HK-2 (cell line): Measurements from ENCODE around the gene YPEL4.

Experiments
- DNase-seq: peaks from one replicate; pipeline ENCODE4 v3.0.0-alpha.2; 2018; ENCODE audit not compliant: unreplicated experiment

YPEL4 gene

DNA sequence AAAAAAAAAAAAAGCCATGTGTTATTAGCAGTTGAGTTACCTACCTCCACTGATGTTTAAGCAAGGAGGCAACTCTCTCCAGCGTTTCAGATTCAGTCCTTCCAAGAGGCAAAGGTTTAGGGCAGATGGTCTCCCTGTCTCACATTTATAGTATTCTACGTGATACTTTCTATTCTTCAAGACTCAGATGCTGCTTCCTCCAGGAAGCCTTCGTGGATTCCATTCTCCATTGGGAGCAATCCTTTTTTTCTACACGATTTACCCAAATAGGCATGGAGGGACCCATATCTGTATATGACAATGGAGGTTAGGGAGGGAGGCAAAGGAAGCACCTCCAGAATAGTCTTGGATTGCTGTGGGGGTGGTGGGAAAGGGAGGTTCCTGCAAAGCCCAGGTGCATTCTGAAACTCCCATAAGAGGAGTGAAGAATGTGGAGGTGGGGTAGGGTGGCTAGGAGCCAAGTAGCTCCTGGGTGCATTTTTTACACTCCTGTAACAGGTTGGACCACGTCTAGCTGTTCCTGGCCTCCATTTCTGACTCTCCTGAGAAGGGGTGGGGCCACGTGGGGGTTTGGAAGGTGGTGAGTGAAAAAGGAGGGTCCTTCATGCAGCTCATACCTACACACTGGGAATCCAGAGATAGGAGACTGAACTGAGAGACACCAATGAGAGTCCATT is 16.2 kb downstream of the YPEL4 start:
- DNase-seq = no peak

DNA sequence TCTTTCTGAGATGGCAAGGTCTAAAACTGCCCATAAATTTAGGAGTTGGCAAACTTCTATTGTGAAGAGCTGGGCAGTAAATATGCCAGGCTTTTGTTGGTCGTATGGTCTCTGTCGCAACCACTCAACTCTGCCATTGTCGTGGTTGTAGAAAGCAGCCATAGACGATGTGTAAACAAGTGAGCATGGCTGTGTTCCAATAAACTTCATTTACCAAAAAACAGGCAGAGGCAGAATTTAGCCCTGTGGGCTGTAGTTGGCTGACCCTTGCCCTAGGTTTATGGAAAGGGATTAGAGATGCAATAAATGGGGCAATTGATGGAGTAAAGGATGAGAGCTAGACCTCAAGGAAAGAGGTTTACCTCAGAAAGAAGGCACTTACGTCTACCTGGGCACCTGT is 17.6 kb downstream of the YPEL4 start:
- no peak for DNase-seq

DNA sequence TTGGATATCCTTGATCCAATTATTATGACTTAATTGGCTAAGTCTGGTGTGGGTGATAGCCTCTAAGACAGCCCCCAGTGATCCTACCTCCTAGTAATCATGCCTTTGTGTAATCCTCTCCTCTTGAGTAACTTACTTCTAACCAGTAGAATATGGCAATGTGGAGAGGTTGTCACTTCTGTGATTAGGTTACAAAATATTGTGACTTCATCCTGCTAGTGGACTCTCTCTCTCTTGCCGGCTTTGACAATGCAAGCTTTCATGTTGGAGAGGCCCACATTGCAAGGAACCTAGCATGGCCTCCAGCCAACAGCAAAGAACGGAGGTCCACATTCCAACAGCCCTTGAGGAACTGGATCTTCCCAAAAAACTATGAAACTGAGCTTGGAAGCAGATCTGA is 19.5 kb downstream of the YPEL4 start:
- DNase-seq = no peak

DNA sequence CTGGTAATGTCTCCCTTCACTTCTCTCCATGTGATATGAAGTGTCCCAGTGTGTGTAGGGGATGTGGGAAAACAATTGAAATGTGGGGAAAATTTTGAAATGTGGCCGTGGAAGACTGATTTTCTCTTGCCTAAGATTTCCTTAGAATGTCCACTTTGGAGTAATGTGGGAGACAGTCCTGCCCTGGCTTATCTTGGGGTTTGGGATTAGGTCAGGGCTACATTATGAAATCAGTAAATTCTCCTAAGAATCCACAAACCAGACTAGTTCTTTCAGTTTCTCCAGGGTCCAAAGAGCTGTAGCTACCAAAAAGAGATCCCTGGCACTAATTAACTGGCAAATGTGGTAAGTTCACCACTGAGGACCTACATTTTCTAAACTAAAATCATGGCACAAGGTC is 22.8 kb downstream of the YPEL4 start:
- DNase-seq = no peak

DNA sequence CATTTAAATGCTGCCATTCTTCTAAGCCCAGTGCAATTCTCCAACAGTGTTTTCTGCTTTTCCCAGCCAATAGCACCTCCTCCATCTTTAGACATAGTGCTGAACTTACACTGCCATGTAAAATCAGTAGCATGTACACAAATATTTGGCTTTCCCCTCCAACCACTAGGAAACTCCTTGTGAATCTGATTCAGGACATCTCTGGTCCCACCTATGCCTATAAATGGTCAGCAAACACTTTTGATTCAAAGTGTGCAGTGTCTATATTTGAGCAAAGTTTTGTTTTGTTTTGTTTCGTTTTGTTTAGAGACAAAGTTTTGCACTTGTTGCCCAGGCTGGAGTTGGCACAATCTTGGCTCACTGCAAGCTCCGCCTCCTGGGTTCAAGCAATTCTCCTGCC is 24.8 kb downstream of the YPEL4 start:
- no peak for DNase-seq

DNA sequence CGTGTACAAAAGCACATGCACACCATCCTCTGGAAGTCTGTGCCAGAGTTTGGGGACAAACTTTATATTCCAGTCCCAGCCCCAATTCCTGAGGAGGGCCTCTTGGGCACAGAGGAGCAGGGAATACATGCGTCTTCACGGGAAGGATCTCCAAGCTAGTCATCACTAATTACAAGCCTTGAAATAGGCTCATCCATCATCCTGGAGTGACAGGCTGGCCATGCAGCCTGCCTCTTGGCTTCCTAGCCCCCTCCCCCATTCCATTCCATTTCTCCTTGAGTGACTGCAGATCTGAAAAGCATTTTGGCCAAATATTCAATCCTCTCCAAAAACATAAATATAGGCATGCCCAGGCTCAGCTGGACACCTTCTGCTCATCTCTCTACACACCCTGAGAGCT is 27.4 kb downstream of the YPEL4 start:
- DNase-seq = no peak

DNA sequence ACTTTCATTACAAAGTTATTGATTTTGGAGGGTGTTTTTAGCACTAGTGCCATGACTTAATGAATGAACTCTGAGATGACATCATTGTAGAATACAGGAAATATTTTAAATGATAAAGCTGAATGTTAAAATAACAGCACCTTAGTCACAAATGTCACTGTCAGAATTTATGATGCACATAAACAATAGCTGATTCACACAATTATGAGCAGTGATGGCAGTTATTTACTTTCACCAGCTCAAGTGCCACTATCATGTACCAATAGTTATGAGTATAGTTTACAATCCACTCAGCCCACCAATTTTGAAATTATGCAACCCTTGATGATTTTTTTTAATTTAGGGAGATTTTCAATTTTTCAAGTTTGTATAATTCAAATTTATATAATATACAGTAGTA is 29.2 kb downstream of the YPEL4 start:
- no peak for DNase-seq

DNA sequence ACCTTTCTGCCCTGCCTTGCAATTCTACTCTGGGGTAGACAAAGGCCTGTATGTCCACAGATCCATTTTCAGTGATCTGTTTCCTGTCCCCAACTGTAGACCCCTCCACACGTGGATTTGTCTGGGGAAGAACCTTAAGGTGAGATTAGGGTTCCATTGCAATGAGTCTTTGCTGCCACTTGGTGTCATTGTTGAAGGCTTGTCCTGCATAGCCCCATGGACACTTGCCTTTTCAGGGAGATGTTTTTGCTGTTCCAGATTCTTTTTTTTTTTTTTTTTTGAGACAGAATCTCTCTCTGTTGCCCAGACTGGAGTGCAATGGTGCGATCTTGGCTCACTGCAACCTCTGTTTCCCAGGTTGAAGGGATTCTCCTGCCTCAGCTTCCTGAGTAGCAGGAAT is 30.4 kb downstream of the YPEL4 start:
- no peak for DNase-seq

DNA sequence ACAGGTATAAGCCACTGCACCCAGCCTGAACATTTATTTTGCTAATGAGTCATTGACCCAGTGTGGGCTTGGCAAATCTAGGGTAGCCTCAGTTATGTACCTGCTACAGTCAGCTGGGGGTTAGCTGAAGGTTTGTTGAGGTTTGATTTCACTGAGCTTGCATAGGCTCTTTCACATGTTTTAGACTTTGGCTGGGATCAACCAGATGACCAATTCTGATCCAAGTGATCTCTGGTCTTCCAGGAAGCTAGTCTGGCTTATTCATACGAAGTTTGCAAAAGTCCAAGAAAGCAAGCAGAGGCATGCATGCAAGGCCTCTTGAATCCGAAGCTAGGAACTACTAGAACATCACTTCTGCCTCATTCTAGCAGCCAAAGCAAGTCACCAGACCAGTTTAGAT is 31.3 kb downstream of the YPEL4 start:
- no peak for DNase-seq

DNA sequence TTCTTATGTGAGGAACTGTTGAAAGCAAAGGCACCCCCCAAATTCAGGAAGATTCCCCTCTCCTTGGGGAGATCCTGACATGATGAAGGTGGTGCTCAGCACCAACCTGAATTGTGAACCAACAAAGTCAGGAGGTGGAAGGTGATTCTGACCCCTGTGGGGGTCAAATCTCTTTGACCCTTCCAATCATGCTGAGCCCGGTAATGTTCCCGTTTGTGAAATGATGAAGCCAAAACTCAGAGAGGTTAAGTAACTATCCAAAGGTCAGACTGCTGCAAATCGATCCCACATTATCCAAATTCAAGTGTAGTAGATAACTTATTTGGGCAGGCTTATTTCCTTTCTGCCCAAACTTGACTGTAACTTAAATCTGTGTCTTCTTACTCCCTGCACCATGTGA is 33.1 kb downstream of the YPEL4 start:
- DNase-seq = no peak

DNA sequence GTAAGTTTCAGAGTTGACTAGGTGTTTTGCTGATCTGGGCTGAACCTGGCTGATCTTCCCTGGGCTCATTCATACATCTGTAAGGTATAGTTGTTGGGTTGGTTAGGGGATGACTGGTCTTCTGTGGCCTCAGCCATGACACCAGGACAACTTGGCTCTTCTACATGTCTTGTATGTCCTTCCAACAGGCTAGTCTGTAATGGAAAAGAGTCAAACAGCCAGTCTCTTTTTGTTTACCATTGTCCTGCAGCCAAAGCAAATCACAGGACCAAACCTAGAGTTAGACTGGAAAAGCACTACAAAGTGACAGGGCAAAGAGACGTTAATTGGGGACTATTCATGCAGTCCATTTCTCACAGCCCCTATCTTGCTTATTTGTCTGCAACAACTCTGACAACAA is 34.4 kb downstream of the YPEL4 start:
- no peak for DNase-seq

DNA sequence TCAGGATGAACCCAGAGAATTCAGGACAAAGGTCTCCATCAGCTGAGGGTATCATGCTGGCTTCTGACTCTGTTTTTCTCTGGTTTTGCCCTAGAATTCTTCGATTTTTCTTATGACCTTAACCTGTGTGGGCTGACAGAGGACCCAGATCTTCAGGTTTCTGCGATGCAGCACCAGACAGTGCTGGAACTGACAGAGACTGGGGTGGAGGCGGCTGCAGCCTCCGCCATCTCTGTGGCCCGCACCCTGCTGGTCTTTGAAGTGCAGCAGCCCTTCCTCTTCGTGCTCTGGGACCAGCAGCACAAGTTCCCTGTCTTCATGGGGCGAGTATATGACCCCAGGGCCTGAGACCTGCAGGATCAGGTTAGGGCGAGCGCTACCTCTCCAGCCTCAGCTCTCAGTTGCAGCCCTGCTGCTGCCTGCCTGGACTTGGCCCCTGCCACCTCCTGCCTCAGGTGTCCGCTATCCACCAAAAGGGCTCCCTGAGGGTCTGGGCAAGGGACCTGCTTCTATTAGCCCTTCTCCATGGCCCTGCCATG is 35.4 kb downstream of the YPEL4 start:
- no peak for DNase-seq

DNA sequence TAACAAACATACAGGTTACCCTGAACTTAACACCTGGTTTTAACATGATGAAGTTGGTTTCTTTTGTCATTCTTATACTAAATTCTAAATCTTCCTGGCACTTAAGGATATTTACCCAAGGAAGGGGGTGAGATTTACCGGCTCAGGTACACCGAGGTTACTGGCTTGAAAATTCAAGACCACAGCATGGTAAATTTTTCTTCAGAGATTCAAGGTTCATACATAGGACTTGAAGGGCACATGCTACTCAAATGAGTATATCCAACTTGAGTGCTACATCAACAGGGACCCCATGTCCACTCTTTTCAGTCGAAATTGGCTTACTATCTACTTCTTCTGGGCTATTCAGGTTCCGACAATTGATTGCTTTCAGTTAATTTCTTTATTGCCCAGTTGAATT is 39.5 kb downstream of the YPEL4 start:
- DNase-seq = no peak

DNA sequence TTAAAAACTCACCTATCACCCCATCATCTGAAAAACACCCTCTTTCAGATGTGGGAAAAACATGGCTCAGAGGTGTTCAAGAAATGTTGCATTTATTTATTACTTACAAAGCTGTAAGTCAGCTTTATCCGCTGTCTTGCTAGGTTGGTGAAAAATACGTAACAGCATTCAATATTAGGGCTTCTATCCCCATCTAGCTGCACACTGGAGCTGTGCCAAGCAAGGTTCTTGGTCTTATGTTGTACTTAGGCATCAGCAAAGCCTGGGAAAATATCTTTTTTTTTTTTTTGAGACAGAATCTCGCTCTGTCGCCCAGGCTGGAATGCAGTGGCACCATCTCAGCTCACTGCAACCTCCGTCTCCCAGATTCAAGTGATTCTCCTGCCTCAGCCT is 44.7 kb downstream of the YPEL4 start:
- DNase-seq = no peak

DNA sequence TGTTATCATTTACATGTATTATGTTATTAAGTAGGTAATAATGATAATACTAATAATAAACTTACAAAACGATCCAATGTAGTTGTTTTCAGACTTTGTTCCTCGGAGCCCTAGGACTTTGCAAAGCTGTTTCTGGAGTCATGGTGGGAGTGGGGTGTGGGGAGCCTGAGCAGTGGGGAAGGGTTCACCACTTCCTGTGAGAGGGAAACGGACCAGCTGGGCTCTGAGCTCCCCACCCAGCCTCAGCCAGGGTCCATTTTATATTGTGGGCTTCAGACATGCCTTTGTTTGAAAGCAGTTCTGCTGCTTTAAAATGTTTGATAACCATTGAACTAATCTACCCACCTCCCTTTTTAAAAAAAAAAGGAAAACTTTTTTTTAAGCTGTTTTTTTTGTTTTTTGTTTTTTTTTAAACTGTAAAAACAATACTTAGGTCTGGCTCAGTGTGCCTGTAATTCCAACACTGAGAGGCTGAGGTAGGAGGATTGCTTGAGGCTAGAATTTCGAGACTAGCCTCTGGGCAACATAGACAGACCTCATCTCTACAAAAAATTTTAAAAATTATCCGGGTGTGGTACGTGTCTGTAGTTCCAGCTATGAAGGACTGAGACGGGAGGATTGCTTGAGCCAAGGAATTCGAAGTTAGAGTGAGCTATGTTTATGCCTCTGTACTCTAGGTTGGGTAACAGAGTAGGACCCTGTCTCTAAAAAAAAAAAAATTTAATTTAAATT is 45.2 kb downstream of the YPEL4 start:
- no peak for DNase-seq

DNA sequence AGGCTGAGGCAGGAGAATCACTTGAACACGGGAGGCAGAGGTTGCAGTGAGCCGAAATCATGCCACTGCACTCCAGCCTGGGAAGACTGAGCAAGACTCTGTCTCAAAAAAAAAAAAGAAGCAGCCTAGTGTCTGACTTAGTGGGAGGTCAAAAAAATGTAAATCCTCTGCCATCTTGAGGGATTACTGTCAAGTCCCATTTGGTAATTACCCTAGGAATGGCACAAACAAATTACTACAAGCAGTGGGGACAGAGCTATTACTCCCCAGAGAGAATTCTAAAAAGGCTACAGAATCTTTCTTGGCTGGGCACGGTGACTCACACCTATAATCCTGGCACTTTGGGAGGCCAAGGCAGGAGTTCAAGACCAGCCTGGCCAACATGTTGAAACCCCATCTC is 48.4 kb downstream of the YPEL4 start:
- no peak for DNase-seq

DNA sequence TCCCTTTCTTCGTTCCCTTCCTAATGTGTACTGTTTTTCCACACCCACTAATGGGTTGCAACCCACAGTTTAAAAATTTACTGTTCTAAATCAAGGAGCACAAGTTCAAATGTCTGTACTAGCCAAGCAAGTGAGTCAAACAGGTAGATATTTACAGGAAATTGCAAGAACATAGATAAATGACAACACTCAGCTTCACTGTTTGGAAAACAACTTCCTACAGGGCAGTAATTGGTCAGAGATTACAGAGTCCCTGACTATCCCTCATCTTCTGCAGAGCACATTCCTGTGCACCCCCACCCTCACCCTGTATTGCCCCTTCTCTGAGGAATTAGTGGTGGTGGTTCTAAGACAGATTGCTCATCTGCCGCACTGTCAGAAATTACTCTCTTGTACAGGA is 50.3 kb downstream of the YPEL4 start:
- DNase-seq = no peak

DNA sequence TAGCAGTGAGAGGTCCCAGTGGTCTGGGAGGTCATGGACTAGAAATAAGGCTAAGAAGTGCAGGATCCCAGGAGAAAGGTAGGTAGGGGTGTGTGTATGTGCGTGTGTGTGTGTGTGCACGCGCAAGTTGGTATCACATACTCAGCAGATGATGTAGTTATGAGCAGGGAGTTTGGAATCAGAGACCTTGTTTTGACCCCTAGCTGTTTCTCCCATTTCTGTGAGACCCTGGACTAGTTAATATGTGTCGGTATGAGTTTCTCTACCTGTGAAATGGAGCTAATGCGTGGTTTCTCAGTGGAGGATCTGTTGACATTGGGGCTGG is 50.9 kb downstream of the YPEL4 start:
- DNase-seq = no peak

DNA sequence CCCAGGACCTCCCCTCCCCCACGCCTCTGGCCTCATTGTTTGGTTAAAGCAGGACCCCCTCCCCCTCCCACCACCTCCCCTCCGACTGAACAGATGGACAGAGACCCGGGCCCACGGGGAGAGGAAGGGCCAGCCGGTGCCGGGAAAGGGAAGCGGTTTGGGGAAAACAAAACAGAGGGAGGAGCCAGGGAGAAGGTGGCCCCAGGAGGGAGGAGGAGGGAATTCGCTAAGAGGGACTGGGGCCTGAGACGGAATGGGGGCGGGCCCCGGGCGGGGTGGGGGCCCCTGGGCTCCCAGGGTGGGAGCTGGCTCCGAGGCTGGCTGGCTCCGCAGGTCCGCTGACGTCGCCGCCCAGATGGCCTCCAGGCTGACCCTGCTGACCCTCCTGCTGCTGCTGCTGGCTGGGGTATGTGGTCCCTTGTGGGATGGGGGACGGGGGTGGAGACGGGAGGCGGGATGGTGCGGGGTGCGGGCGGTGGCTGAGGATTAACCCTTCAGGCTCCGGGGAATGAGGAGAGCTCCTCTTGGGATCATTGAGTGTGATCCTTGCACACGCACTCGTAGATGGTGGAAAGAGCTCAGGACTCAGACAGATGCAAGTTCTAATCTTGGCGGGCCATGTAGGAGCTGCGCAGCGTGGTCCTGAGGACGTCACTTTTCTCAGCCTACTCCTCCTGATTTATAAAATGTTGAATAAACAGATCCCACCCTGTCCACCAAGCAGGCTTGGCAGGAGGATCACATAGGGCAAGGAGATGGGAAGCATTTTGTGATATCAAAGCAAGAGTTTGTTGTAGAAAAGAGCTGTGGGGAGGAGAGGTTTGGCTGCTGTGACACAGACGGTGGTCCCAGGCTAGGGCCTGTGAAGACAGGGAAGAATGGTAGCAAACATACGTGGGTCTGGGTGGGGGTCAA is 51.5 kb downstream of the YPEL4 start:
- no peak for DNase-seq

DNA sequence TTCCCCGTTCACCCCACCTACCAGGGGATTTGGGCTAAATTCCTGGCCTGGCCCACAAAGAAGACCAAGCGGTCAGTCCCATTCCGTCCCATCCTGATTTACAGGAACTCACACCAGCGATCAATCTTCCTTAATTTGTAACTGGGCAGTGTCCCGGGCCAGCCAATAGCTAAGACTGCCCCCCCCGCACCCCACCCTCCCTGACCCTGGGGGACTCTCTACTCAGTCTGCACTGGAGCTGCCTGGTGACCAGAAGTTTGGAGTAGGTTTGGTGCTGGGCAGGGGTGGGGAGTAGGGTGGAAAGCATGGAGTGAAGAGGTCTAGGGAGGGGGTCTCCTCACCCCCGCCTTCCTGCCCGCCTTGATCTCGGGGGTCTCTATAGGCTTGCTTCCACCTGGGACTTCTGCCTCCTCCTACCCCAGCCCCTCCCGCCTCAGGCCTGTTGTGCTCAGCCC is 52.2 kb downstream of the YPEL4 start, which contains the start of gene SERPING1:
SERPING1 (plus strand) TSS at position 225 of the 455 bp plus-strand sequence. CDS start 586 bp downstream, outside the sequence.
- DNase-seq = no peak

DNA sequence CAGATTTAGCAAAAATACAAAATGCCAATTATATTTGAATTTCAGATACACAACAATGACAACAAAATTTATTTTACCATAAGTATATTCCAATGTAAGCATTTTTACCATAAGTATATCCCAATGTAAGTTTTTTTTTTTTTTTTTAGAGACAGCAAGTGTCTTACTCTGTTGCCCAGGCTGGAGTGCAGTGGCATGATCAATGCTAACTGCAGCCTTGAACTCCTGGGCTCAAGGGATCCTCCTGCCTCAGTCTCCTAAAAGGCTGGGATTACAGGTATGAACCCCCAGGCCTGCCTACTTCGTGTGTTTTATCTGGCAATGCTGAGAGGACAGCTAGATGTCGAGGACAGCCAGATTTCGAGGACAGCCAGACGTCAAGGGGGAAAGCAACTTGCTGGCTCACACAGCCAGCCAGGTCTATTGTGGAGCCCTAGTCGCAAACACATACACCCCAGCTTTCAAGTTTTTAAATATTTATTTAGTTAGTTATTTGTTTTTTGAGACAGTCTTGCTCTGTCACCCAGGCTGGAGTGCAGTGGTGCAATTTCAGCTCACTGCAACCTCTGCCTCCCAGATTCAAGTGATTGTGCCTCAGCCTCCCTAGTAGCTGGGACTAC is 53.3 kb downstream of the YPEL4 start:
- DNase-seq = no peak
